WERI-Rb-1 (cell line): Measurements from ENCODE around the gene LIMK1.
A peak's percentile ranks its signal among the peaks of the same experiment; 100 is the strongest.

Source experiments
- DNase-seq: peaks from one replicate; pipeline ENCODE4 v3.0.0-alpha.2; 2020
- H3K27ac ChIP-seq: fragments of 250-450 bp; sonication (Bioruptor Pico); 2 replicates; pipeline ENCODE4 v1.5.1; 2020; ENCODE audit warnings: mild to moderate bottlenecking, moderate library complexity
- H3K27me3 ChIP-seq: fragments of 250-450 bp; sonication (Bioruptor Pico); 2 replicates; pipeline ENCODE4 v1.5.1; 2021; ENCODE audit warnings: mild to moderate bottlenecking, low read depth, moderate library complexity; ENCODE audit not compliant: insufficient read depth, severe bottlenecking
- H3K36me3 ChIP-seq: fragments of 250-450 bp; sonication (Bioruptor Pico); 2 replicates; pipeline ENCODE4 v1.5.1; 2020; ENCODE audit warnings: mild to moderate bottlenecking, moderate library complexity
- H3K4me3 ChIP-seq: 2 replicates; pipeline ENCODE4 v1.5.1; 2011; ENCODE audit warnings: low read depth, mild to moderate bottlenecking, control low read depth, low read length
- H3K9me3 ChIP-seq: fragments of 250-450 bp; sonication (Bioruptor Pico); 2 replicates; pipeline ENCODE4 v1.5.1; 2021; ENCODE audit warnings: mild to moderate bottlenecking, moderate library complexity; ENCODE audit not compliant: severe bottlenecking
- CTCF ChIP-seq: IDR thresholded peaks from 2 replicates; pipeline ENCODE4 v1.5.1; 2011; ENCODE audit warnings: low read depth, mild to moderate bottlenecking, control low read depth, inconsistent platforms, low read length

LIMK1 gene

GRCh38 chr7:74083117-74083876 lies at the start of gene LIMK1:
Gene LIMK1 (plus strand): TSS chr7:74083804. CDS start chr7:74083991, 187 bp downstream.
- Histone ChIP-seq H3K27me3 (no peaks in the 10 kb centered on the region), H3K9me3 (no peaks in the 10 kb centered on the region), H3K36me3 (peaks cover 25% of the 10 kb centered on the region), H3K27ac (peak within 1 kb of the TSS; percentile 73), H3K4me3 (peak within 1 kb of the TSS; percentile 54)
- TF ChIP-seq CTCF: no peak
- DNase-seq: peak; percentile 85

- DNase-seq: no peak
- H3K4me3 ChIP-seq: no peak overlapping the region
- TF ChIP-seq CTCF: no peak
- H3K9me3 ChIP-seq: no peaks in the 10 kb centered on the region
- H3K27ac ChIP-seq: 0 out of 2 replicates have a peak overlapping the region, but pooled peaks have one; percentile 13
- no peaks in the 10 kb centered on the region for H3K36me3 ChIP-seq
- no peaks in the 10 kb centered on the region for H3K27me3 ChIP-seq
Observed at GRCh38 chr7:74037609-74038008, 46.0 kb upstream of the LIMK1 start.

GRCh38 chr7:74038194-74038961 lies 45.2 kb upstream of the LIMK1 start:
- H3K4me3 ChIP-seq: no peak overlapping the region
- no peaks in the 10 kb centered on the region for H3K36me3 ChIP-seq
- H3K27ac ChIP-seq: no peak overlapping the region
- TF ChIP-seq CTCF: no peak
- H3K9me3 ChIP-seq: no peaks in the 10 kb centered on the region
- no peaks in the 10 kb centered on the region for H3K27me3 ChIP-seq
- DNase-seq: no peak

- no peak overlapping the region for H3K27ac ChIP-seq
- no peak overlapping the region for H3K4me3 ChIP-seq
- TF ChIP-seq CTCF: no peak
- no peaks in the 10 kb centered on the region for H3K27me3 ChIP-seq
- DNase-seq: no peak
- no peaks in the 10 kb centered on the region for H3K9me3 ChIP-seq
- H3K36me3 ChIP-seq: no peaks in the 10 kb centered on the region
Observed at GRCh38 chr7:74039337-74039736, 44.3 kb upstream of the LIMK1 start.

GRCh38 chr7:74040101-74040790 lies 43.4 kb upstream of the LIMK1 start:
- H3K27me3 ChIP-seq: no peaks in the 10 kb centered on the region
- no peak overlapping the region for H3K27ac ChIP-seq

More at GRCh38 chr7:74040101-74040790, 43.4 kb upstream of the LIMK1 start:
- no peak for DNase-seq
- H3K9me3 ChIP-seq: no peaks in the 10 kb centered on the region
- no peak for TF ChIP-seq CTCF
- no peak overlapping the region for H3K4me3 ChIP-seq
- no peaks in the 10 kb centered on the region for H3K36me3 ChIP-seq
